K562 (cell line): Measurements from ENCODE around the gene GADD45GIP1. TPM values are rescaled to one million over a fixed set of nuclear protein-coding genes. Genes with fewer than 3 reads are reported as not detected.

Source experiments
- ARHGAP35 ChIP-seq: fragments of 450-650 bp; IDR thresholded peaks from 2 replicates; pipeline ENCODE4 v1.6.1; 2018; ENCODE audit not compliant: partially characterized antibody
- CBFA2T3 ChIP-seq: fragments of 450-650 bp; IDR thresholded peaks from 2 replicates; pipeline ENCODE4 v1.6.1; 2017
- DNMT1 ChIP-seq: fragments of 450-650 bp; IDR thresholded peaks from 2 replicates; pipeline ENCODE4 v1.6.1; 2016; ENCODE audit warnings: antibody characterized with exemption, mild to moderate bottlenecking
- EP400 ChIP-seq: fragments of 450-650 bp; IDR thresholded peaks from 2 replicates; pipeline ENCODE4 v1.6.1; 2017; ENCODE audit warnings: antibody characterized with exemption, mild to moderate bottlenecking, moderate library complexity
- ETV1 ChIP-seq: fragments of 450-650 bp; conservative IDR thresholded peaks from 2 replicates; pipeline ENCODE4 v1.6.1; 2016; ENCODE audit warnings: missing genetic modification characterization, control low read depth, low read depth, missing compliant biosample characterization
- EWSR1 ChIP-seq: fragments of 450-650 bp; IDR thresholded peaks from 2 replicates; pipeline ENCODE4 v1.6.1; 2018; ENCODE audit warnings: borderline replicate concordance, mild to moderate bottlenecking, low read depth, moderate library complexity; ENCODE audit not compliant: partially characterized antibody
- JUND ChIP-seq, 2 experiments: IDR thresholded peaks; 2 replicates in 1 of 2; 3 replicates in 1 of 2; pipeline ENCODE4 v1.6.1; 2011; ENCODE audit warnings: borderline replicate concordance in 2 of 2, low read depth in 2 of 2, low read length in 2 of 2, improper control_type of control experiment in 1 of 2, missing biosample characterization in 1 of 2, missing genetic modification characterization in 1 of 2, missing genetic modification reagents in 1 of 2
- MAFF ChIP-seq: IDR thresholded peaks from 2 replicates; pipeline ENCODE4 v1.6.1; 2012; ENCODE audit warnings: low read length, improper control_type of control experiment
- NR1H2 ChIP-seq: sonication (generic); formaldehyde crosslinking; IDR thresholded peaks from 2 replicates; pipeline ENCODE4 v1.4.0; 2020; ENCODE audit warnings: mild to moderate bottlenecking, missing genetic modification reagents
- TCF3 ChIP-seq: sonication (generic); formaldehyde crosslinking; IDR thresholded peaks from 2 replicates; pipeline ENCODE4 v1.4.0; 2020; ENCODE audit warnings: mild to moderate bottlenecking, missing genetic modification reagents
- YY1 ChIP-seq, 3 experiments: IDR thresholded peaks; 2 replicates each; pipeline ENCODE4 v1.6.1; 2011; ENCODE audit warnings: low read length in 2 of 3, mild to moderate bottlenecking in 2 of 3, moderate library complexity in 2 of 3, borderline replicate concordance in 1 of 3, control low read depth in 1 of 3, low read depth in 1 of 3; ENCODE audit not compliant: insufficient read depth in 3 of 3, insufficient replicate concordance in 2 of 3, control insufficient read depth in 1 of 3, insufficient read length in 1 of 3; ENCODE audit errors: extremely low read depth in 1 of 3
- ZBTB1 ChIP-seq: sonication (generic); formaldehyde crosslinking; IDR thresholded peaks from 2 replicates; pipeline ENCODE4 v1.8.1; 2023; ENCODE audit warnings: missing genetic modification reagents, low read depth, mild to moderate bottlenecking, borderline replicate concordance
- ZFPM2 ChIP-seq: fragments of 250-450 bp; sonication (Bioruptor Pico); IDR thresholded peaks from 2 replicates; pipeline ENCODE4 v1.5.1; 2022; ENCODE audit warnings: mild to moderate bottlenecking
- ZNF584 ChIP-seq: fragments of 200-800 bp; sonication (Bioruptor generic); IDR thresholded peaks from 2 replicates; pipeline ENCODE4 v1.6.1; 2016; ENCODE audit warnings: low read depth, mild to moderate bottlenecking, missing genetic modification characterization, missing compliant biosample characterization
- ZNF830 ChIP-seq: fragments of 250-450 bp; sonication (Bioruptor Pico); IDR thresholded peaks from 2 replicates; pipeline ENCODE4 v1.5.0; 2021; ENCODE audit warnings: mild to moderate bottlenecking
- polyA plus RNA-seq, 8 experiments: library from polyadenylated mRNA; depleted of rRNA in 4 of 8; stranded (reverse) in 5 of 8; unstranded in 3 of 8; fragments of >200 nt; fragmentation: Nextera tagmentation in 2 of 8; fragmentation: Illumina TruSeq in 1 of 8; extraction: Ambion mirVana in 2 of 8; extraction: Trizol in 1 of 8; gene quantifications; 2 replicates each; pipeline versions ENCODE4 v1.2.1 to v1.2.3, GENCODE V29; 2011 to 2014; ENCODE audit warnings: inconsistent platforms in 1 of 8, missing spikeins in 1 of 8
- total RNA-seq, 7 experiments: library from RNA; depleted of rRNA in 6 of 7; stranded (reverse); fragments of >200 nt in 6 of 7; fragmentation: Illumina TruSeq in 2 of 7; extraction: Trizol in 2 of 7; gene quantifications; 2 replicates each; pipeline versions ENCODE4 v1.2.1 to v1.2.3, GENCODE V29; 2011 to 2021; ENCODE audit warnings: low replicate concordance in 1 of 7
- TF ChIP-seq, protein P1 (sequence below): fragments of 150-350 bp; conservative IDR thresholded peaks from 2 replicates; pipeline ENCODE4 v1.6.1; 2014; ENCODE audit warnings: low read length
- TF ChIP-seq, protein P2 (sequence below), 3 experiments: IDR thresholded peaks in 2 of 3; conservative IDR thresholded peaks in 1 of 3; 2 replicates each; pipeline ENCODE4 v1.5.1; 2011 to 2012; ENCODE audit warnings: low read length in 3 of 3, mild to moderate bottlenecking in 3 of 3, control low read depth in 2 of 3, improper control_type of control experiment in 1 of 3, inconsistent platforms in 1 of 3, low read depth in 1 of 3, mixed read lengths in 1 of 3, moderate library complexity in 1 of 3; ENCODE audit not compliant: insufficient read depth in 2 of 3
- TF ChIP-seq, protein P3 (sequence below): IDR thresholded peaks from 3 replicates; pipeline ENCODE4 v1.6.1; 2011; ENCODE audit warnings: borderline replicate concordance, mild to moderate bottlenecking; ENCODE audit not compliant: insufficient read length, insufficient read depth
- TF ChIP-seq, protein P4 (sequence below): fragments of 200-800 bp; sonication (Bioruptor generic); IDR thresholded peaks from 2 replicates; pipeline ENCODE4 v1.6.1; 2017; ENCODE audit warnings: missing genetic modification characterization, missing compliant biosample characterization

GADD45GIP1 gene
- total and polyA plus RNA-seq, 9 of the 15 experiments (the other 6 are each of a cell fraction or from before 2014, with no cell fraction given) = 5.1 to 161 (median 29.2) TPM

DNA sequence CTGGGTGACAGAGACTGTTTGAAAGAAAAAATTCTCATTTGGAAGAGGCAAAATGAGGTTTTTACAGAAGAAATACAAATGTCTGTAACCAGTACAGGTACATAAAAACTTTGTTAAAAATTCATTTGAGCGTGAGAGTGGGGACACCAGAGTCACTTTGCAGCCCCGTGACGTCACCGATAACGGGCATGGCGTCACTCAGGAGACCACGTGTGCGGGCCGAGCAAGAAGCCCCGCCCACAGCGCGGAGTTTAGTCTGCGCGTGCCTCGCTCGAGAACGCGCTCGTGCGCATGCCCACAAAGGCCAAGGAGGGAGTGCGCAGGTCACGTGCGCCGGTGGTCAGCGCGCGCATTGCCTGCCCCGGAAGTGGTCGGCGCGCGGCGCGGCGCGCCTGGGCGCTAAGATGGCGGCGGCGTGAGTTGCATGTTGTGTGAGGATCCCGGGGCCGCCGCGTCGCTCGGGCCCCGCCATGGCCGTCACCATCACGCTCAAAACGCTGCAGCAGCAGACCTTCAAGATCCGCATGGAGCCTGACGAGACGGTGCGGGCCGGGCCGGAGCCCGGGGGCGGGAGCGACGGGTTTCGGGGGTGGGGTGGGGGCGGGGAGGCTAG, 11.4 kb downstream of the GADD45GIP1 start, which contains the start of gene RAD23A (continued):
- TF ChIP-seq, protein P1, sequence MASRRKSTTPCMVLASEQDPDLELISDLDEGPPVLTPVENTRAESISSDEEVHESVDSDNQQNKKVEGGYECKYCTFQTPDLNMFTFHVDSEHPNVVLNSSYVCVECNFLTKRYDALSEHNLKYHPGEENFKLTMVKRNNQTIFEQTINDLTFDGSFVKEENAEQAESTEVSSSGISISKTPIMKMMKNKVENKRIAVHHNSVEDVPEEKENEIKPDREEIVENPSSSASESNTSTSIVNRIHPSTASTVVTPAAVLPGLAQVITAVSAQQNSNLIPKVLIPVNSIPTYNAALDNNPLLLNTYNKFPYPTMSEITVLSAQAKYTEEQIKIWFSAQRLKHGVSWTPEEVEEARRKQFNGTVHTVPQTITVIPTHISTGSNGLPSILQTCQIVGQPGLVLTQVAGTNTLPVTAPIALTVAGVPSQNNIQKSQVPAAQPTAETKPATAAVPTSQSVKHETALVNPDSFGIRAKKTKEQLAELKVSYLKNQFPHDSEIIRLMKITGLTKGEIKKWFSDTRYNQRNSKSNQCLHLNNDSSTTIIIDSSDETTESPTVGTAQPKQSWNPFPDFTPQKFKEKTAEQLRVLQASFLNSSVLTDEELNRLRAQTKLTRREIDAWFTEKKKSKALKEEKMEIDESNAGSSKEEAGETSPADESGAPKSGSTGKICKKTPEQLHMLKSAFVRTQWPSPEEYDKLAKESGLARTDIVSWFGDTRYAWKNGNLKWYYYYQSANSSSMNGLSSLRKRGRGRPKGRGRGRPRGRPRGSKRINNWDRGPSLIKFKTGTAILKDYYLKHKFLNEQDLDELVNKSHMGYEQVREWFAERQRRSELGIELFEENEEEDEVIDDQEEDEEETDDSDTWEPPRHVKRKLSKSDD = no peak
- TF ChIP-seq ZBTB1 (CRISPR knock-in tag) (no peak), ZNF584 (CRISPR knock-in tag) (0 out of 2 replicates have a peak, but pooled peaks have one; percentile 32), ETV1 (tag) (peak; percentile 80), ZNF830 (0 out of 2 replicates have a peak, but pooled peaks have one; percentile 12), ARHGAP35 (no peak), JUND (IDR thresholded peaks at IDR 0.05; ENCODE audit: borderline replicate concordance, low read depth, low read length) (peak; percentile 93), JUND (tag; IDR thresholded peaks at IDR 0.05; ENCODE audit: borderline replicate concordance, low read depth, low read length) (peak; percentile 93), MAFF (no peak), EP400 (peak; percentile 94), EWSR1 (no peak), CBFA2T3 (no peak; the same call in 1 of the 2 replicates), YY1 (IDR thresholded peaks at IDR 0.05; ENCODE audit: borderline replicate concordance in 1 of 3, control insufficient read depth in 1 of 3, extremely low read depth in 1 of 3, insufficient read depth in 3 of 3, insufficient read length in 1 of 3, insufficient replicate concordance in 2 of 3, low read depth in 1 of 3, low read length in 2 of 3) (peak; percentile 95 to 99 (median 98)), DNMT1 (no peak), NR1H2 (no peak), ZFPM2 (CRISPR knock-in tag) (0 out of 2 replicates have a peak, but pooled peaks have one; percentile 44), TCF3 (CRISPR knock-in tag) (peak; percentile 30; the same call in 1 of the 2 replicates)
- TF ChIP-seq, protein P2, sequence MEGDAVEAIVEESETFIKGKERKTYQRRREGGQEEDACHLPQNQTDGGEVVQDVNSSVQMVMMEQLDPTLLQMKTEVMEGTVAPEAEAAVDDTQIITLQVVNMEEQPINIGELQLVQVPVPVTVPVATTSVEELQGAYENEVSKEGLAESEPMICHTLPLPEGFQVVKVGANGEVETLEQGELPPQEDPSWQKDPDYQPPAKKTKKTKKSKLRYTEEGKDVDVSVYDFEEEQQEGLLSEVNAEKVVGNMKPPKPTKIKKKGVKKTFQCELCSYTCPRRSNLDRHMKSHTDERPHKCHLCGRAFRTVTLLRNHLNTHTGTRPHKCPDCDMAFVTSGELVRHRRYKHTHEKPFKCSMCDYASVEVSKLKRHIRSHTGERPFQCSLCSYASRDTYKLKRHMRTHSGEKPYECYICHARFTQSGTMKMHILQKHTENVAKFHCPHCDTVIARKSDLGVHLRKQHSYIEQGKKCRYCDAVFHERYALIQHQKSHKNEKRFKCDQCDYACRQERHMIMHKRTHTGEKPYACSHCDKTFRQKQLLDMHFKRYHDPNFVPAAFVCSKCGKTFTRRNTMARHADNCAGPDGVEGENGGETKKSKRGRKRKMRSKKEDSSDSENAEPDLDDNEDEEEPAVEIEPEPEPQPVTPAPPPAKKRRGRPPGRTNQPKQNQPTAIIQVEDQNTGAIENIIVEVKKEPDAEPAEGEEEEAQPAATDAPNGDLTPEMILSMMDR (IDR thresholded peaks at IDR 0.05 in 2 of 3, conservative IDR thresholded peaks at IDR 0.05 in 1 of 3; ENCODE audit: insufficient read depth in 2 of 3, low read depth in 1 of 3, low read length in 3 of 3) = no peak
- TF ChIP-seq, protein P3, sequence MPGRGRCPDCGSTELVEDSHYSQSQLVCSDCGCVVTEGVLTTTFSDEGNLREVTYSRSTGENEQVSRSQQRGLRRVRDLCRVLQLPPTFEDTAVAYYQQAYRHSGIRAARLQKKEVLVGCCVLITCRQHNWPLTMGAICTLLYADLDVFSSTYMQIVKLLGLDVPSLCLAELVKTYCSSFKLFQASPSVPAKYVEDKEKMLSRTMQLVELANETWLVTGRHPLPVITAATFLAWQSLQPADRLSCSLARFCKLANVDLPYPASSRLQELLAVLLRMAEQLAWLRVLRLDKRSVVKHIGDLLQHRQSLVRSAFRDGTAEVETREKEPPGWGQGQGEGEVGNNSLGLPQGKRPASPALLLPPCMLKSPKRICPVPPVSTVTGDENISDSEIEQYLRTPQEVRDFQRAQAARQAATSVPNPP = no peak
- TF ChIP-seq, protein P4, sequence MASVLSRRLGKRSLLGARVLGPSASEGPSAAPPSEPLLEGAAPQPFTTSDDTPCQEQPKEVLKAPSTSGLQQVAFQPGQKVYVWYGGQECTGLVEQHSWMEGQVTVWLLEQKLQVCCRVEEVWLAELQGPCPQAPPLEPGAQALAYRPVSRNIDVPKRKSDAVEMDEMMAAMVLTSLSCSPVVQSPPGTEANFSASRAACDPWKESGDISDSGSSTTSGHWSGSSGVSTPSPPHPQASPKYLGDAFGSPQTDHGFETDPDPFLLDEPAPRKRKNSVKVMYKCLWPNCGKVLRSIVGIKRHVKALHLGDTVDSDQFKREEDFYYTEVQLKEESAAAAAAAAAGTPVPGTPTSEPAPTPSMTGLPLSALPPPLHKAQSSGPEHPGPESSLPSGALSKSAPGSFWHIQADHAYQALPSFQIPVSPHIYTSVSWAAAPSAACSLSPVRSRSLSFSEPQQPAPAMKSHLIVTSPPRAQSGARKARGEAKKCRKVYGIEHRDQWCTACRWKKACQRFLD = peak; percentile 81
